GM12892 (cell line): ENCODE data around the gene LETMD1.
A peak's percentile ranks its signal among the peaks of the same experiment; 100 is the strongest.

Experiments used
- DNase-seq: peaks from one replicate; pipeline ENCODE4 v3.0.0; 2011; ENCODE audit not compliant: insufficient read length
- FAIRE-seq: peaks from 2 replicates; lab custom pipeline; 2011; peaks lifted over from hg19 to GRCh38; lab: Jason Lieb, UNC
- POLR2A ChIP-seq: IDR thresholded peaks from 2 replicates; pipeline ENCODE4 v1.6.1; 2011; ENCODE audit warnings: low read depth, low read length, control low read depth
- POLR2AphosphoS5 ChIP-seq: IDR thresholded peaks from 2 replicates; pipeline ENCODE4 v1.6.1; 2011; ENCODE audit warnings: low read depth, low read length, control low read depth
- TAF1 ChIP-seq: IDR thresholded peaks from 2 replicates; pipeline ENCODE4 v1.6.1; 2011; ENCODE audit warnings: low read depth, mild to moderate bottlenecking, control low read depth, low read length, borderline replicate concordance

The LETMD1 gene

DNA sequence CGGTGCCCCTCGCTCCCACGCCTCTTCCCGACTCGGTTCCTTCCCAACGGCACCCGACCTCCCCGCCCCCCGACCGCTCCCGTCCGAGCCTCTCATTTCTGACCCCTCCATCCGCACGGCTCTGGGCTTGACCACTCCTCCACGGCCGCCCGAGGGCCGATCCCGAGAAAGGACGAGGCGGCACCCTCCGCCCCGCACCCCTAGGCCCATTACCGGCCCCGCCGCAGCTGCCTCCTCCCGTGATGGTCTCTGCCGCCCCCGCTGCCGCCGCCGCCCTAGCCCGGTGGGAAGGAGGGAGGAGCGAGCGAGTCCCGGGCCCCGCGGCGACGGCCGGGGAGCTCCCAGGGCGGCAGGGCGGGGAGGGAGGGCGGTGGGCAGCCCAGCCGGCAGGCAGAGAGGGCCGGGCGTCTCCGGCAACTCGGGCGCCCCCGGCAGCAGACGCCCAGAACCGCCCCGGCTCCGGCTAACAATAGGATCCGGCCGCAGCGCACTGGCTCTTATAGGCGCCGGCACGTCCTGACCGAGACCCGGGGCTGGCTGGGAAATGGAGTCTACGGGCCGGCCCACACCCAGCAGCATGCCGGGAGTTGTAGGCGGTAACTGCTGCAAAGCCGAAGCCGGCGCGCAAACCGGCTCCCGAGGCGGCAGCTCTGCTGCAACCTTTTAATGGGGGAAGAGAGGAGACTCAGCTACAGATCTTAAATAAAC lies 35.2 kb downstream of the LETMD1 start, which contains the start of gene CSRNP2:
CSRNP2 (minus strand) TSS at position 471 of the 708 bp plus-strand sequence. CDS start 7,035 bp downstream, outside the sequence.
- TF ChIP-seq TAF1 (peak; percentile 95), POLR2AphosphoS5 (peak; percentile 98), POLR2A (peak; percentile 99)
- peak; percentile 66 for FAIRE-seq
- peak; percentile 95 for DNase-seq

GRCh38 chr12:51085757-51086156 lies 37.6 kb downstream of the LETMD1 start:
- no peak for FAIRE-seq
- TF ChIP-seq POLR2AphosphoS5, result no peak
- no peak for DNase-seq

DNA sequence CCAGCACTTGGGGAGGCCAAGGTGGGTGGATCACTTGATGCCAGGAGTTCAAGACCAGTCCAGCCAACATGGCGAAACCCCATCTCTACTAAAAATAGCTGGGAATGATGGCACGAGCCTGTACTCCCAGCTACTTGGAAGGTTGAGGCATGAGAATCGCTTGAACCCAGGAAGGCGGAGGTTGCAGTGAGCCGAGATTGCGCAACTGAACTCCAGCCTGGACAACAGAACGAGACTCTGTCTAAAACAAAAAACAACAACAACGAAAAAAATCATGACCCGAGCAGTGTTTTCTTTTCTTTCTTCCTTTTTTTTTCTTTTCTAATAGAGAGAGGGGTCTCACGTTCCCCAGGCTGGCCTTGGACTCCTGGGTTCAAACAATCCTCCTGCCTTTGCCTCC lies 38.8 kb downstream of the LETMD1 start:
- TF ChIP-seq POLR2A (no peak), TAF1 (no peak), POLR2AphosphoS5 (no peak)
- FAIRE-seq (no peak), DNase-seq (no peak)

DNA sequence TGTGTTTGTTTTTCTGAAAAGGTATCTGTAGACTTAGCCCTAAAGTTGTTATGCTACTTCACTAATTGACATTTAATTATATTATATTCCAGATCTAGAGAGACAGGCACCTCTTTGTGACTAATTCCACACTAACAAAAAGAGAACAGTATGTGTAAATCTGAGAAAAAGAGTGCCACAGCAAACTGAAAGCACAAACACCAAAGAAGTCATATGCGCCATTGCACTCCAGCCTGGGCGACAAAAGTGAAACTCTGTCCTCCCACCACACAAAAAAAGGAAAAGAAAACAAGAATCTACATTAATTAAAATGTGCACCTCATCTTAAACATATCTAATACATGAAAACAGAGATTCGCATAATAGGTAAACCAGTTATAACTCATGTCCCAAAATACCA lies 39.7 kb downstream of the LETMD1 start:
- TF ChIP-seq POLR2A (no peak), POLR2AphosphoS5 (no peak), TAF1 (no peak)
- no peak for DNase-seq
- no peak for FAIRE-seq

GRCh38 chr12:51090705-51091229 lies 42.6 kb downstream of the LETMD1 start:
- FAIRE-seq (no peak), DNase-seq (no peak)
- TF ChIP-seq POLR2A (no peak), POLR2AphosphoS5 (no peak), TAF1 (no peak)

DNA sequence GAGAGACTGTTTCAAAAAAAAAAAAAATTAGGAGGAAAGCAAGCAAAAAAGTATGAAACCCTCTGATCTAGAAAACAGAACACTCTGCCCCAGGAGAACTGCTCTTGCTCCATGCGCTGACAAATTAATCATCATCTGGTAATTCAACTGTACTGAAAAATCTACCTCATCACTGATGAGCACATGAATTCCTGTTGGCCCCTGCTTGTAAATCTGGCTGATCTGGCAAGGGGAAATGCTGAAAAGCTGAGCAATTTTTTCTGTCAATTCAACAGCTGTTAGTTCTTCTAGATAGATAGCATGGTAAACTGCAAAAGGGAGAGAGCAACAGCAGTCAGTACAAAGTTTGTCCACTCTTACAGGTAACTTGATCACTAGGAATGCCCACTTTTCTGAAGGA lies 50.5 kb downstream of the LETMD1 start:
- DNase-seq, result no peak
- FAIRE-seq, result no peak
- TF ChIP-seq POLR2AphosphoS5, result no peak
- TF ChIP-seq TAF1, result no peak
- TF ChIP-seq POLR2A, result no peak

DNA sequence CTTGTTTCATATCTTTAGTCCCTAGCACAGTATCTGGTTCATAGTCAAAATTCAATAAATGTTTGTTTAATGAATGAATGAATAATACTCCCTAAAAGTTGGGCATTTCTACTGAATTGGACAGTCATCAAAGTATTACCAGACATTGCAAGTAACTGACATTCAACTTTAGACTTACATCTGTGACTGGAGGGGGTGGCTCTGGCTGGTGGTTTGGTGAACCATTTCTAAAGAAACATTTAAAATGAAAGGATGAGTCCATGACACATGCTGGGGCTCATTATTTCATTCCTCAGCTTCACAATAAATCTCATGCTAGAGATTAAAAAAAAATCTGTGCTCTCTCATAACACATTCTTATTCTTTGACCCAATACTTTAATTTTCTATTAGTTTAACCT lies 55.9 kb downstream of the LETMD1 start:
- FAIRE-seq (no peak), DNase-seq (no peak)
- TF ChIP-seq POLR2A (no peak), POLR2AphosphoS5 (no peak), TAF1 (no peak)

GRCh38 chr12:51108136-51108535 lies 60.0 kb downstream of the LETMD1 start:
- TF ChIP-seq TAF1, result no peak
- TF ChIP-seq POLR2A, result no peak
- TF ChIP-seq POLR2AphosphoS5, result no peak
- FAIRE-seq (no peak), DNase-seq (no peak)
